ENCODE data around the gene GIPC3. TPM values are rescaled to one million over a fixed set of nuclear protein-coding genes. Genes with fewer than 3 reads are reported as not detected.
"Not testable (repeated sequence)": the region's sequence is repeated elsewhere in the genome, so short reads cannot be mapped to it uniquely, and the experiment has no call there.

GIPC3 gene
- total RNA-seq, 3 donors from 2014 or later (not counting 1 experiment from before 2014, with no cell fraction given), result 0.28 to 0.66 (median 0.56) TPM

- Histone ChIP-seq H3K4me3 (ENCODE audit: low read length) (no peak overlapping the region), H3K27me3 (ENCODE audit: control insufficient read depth, insufficient read depth, low read length) (no peaks in the 10 kb centered on the region), H3K36me3 (ENCODE audit: control insufficient read depth, insufficient read depth, low read length) (no peaks in the 10 kb centered on the region), H3K9me3 (ENCODE audit: control insufficient read depth, insufficient read depth, low read length) (no peaks in the 10 kb centered on the region), H3K27ac (ENCODE audit: low read length) (no peak overlapping the region), H3K4me1 (ENCODE audit: control insufficient read depth, insufficient read depth, low read length) (no peaks in the 10 kb centered on the region)
- no peak for ATAC-seq
- TF ChIP-seq CTCF (IDR thresholded peaks at IDR 0.05), result no peak
- Mint-ChIP-seq H3K36me3 (no peaks in the 10 kb centered on the region), H3K27ac (no peak overlapping the region), H3K27me3 (ENCODE audit: low read depth in 2 of 2) (no peaks in the 10 kb centered on the region), H3K4me1 (no peaks in the 10 kb centered on the region), H3K4me3 (no peak overlapping the region), H3K9me3 (no peaks in the 10 kb centered on the region)
- intact Hi-C loops (cut with micrococcal nuclease), result no loop called here
- DNase-seq, result no peak
- 94% methylated on average over 19 of the region's 19 CpGs for WGBS (ENCODE audit: insufficient coverage)
These were observed 20.1 kb upstream of the GIPC3 start for GRCh38 chr19:3565139-3565538.

- 98% methylated on average over 10 of the region's 11 CpGs for WGBS (ENCODE audit: insufficient coverage)
- H3K9me3 Mint-ChIP-seq; H3K4me3 Mint-ChIP-seq; H3K27ac Mint-ChIP-seq; DNase-seq; H3K9me3 ChIP-seq (ENCODE audit: control insufficient read depth, insufficient read depth, low read length); H3K27me3 Mint-ChIP-seq (ENCODE audit: low read depth in 2 of 2); H3K27me3 ChIP-seq (ENCODE audit: control insufficient read depth, insufficient read depth, low read length); H3K36me3 ChIP-seq (ENCODE audit: control insufficient read depth, insufficient read depth, low read length); H3K4me3 ChIP-seq (ENCODE audit: low read length); H3K36me3 Mint-ChIP-seq; ATAC-seq; H3K27ac ChIP-seq (ENCODE audit: low read length); intact Hi-C loops (cut with micrococcal nuclease): not testable (repeated sequence)
- peaks cover 23% of the 10 kb centered on the region for H3K4me1 ChIP-seq (ENCODE audit: control insufficient read depth, insufficient read depth, low read length)
- peaks cover 7 to 22% of the 10 kb centered on the region in 2 donors for H3K4me1 Mint-ChIP-seq
These were observed 15.2 kb upstream of the GIPC3 start for GRCh38 chr19:3570042-3570441.

- Mint-ChIP-seq H3K36me3 (no peaks in the 10 kb centered on the region), H3K4me3 (peak overlapping the region; percentile 2), H3K27me3 (ENCODE audit: low read depth in 2 of 2) (no peaks in the 10 kb centered on the region), H3K27ac (no peak overlapping the region), H3K4me1 (peaks cover 7 to 25% of the 10 kb centered on the region in 2 donors), H3K9me3 (no peaks in the 10 kb centered on the region)
- no peak overlapping the region for H3K27ac ChIP-seq (ENCODE audit: low read length)
- DNase-seq (no peak), ATAC-seq (no peak)
- peaks cover 23% of the 10 kb centered on the region for H3K4me1 ChIP-seq (ENCODE audit: control insufficient read depth, insufficient read depth, low read length)
- no peak overlapping the region for H3K4me3 ChIP-seq (ENCODE audit: low read length)
- intact Hi-C loops (cut with micrococcal nuclease), result no loop called here
- H3K36me3 ChIP-seq (ENCODE audit: control insufficient read depth, insufficient read depth, low read length), result no peaks in the 10 kb centered on the region
- no peaks in the 10 kb centered on the region for H3K27me3 ChIP-seq (ENCODE audit: control insufficient read depth, insufficient read depth, low read length)
- WGBS (ENCODE audit: insufficient coverage), result 91% methylated on average over 7 of the region's 7 CpGs
- no peaks in the 10 kb centered on the region for H3K9me3 ChIP-seq (ENCODE audit: control insufficient read depth, insufficient read depth, low read length)
- TF ChIP-seq CTCF (IDR thresholded peaks at IDR 0.05), result no peak
These were observed 14.7 kb upstream of the GIPC3 start for GRCh38 chr19:3570606-3571011.

GRCh38 chr19:3572132-3572854, 13.0 kb upstream of the GIPC3 start:
- Mint-ChIP-seq H3K9me3 (no peaks in the 10 kb centered on the region), H3K36me3 (no peaks in the 10 kb centered on the region), H3K4me1 (peaks cover 7 to 25% of the 10 kb centered on the region in 2 donors), H3K27ac (peak overlapping the region; percentile 61 to 85), H3K27me3 (ENCODE audit: low read depth in 2 of 2) (no peaks in the 10 kb centered on the region), H3K4me3 (peak overlapping the region; percentile 88)
- ATAC-seq (peak; percentile 93 to 99 (median 94)), DNase-seq (peak; percentile 98 to 99)
- peaks cover 26% of the 10 kb centered on the region for H3K4me1 ChIP-seq (ENCODE audit: control insufficient read depth, insufficient read depth, low read length)
- peak overlapping the region; percentile 67 for H3K27ac ChIP-seq (ENCODE audit: low read length)
- peak overlapping the region; percentile 49 for H3K4me3 ChIP-seq (ENCODE audit: low read length)
- WGBS (ENCODE audit: insufficient coverage), result 3% methylated on average over 48 of the region's 48 CpGs
- intact Hi-C loops (cut with micrococcal nuclease), result loop anchor here (1.0 to 2.0 kb wide), 3 partner anchors 14 to 65 kb away; partner anchors contain the start of genes CACTIN and FZR1
- H3K27me3 ChIP-seq (ENCODE audit: control insufficient read depth, insufficient read depth, low read length), result no peaks in the 10 kb centered on the region
- no peaks in the 10 kb centered on the region for H3K9me3 ChIP-seq (ENCODE audit: control insufficient read depth, insufficient read depth, low read length)
- no peaks in the 10 kb centered on the region for H3K36me3 ChIP-seq (ENCODE audit: control insufficient read depth, insufficient read depth, low read length)
- no peak for TF ChIP-seq CTCF (IDR thresholded peaks at IDR 0.05)
